H1 (cell line): ENCODE results near the gene RYK. TPM values are rescaled to one million over a fixed set of nuclear protein-coding genes. Genes with fewer than 3 reads are reported as not detected.

Experiments
- BACH1 ChIP-seq: IDR thresholded peaks from 2 replicates; pipeline ENCODE4 v1.6.1; 2012; ENCODE audit warnings: low read length, improper control_type of control experiment
- PHF8 ChIP-seq: fragments of 200-600 bp; sonication (generic); conservative IDR thresholded peaks from 2 replicates; pipeline ENCODE4 v1.7.1; 2012; ENCODE audit warnings: low read depth, mild to moderate bottlenecking, inconsistent platforms, low read length, moderate library complexity
- RFX5 ChIP-seq: IDR thresholded peaks from 2 replicates; pipeline ENCODE4 v1.6.1; 2011; ENCODE audit warnings: low read depth, low read length, improper control_type of control experiment, borderline replicate concordance
- polyA plus RNA-seq, 7 experiments: library from polyadenylated mRNA; depleted of rRNA in 3 of 7; stranded (reverse) in 5 of 7; unstranded in 2 of 7; fragments of >200 nt in 5 of 7; fragments of 200-250 nt in 2 of 7; gene quantifications; 1 replicate in 5 of 7; 2 replicates in 1 of 7; 4 replicates in 1 of 7; pipeline versions ENCODE4 v1.2.1 to v1.2.3, GENCODE V29; 2011 to 2013; ENCODE audit warnings: missing spikeins in 2 of 7, mixed read lengths in 2 of 7
- total RNA-seq: library from RNA; stranded (reverse); fragmentation: NEBNext Ultra II Directional; extraction: Animal tissue kit (Norgen Biotek cat#: 25700); gene quantifications from 2 replicates; pipeline ENCODE4 v1.2.1, GENCODE V29; 2021

The RYK gene
- total and polyA plus RNA-seq, 2 of the 8 experiments (the other 6 are each of a cell fraction or from before 2014, with no cell fraction given), result 30.5 to 63.8 TPM

- TF ChIP-seq BACH1 (no peak), PHF8 (no peak), RFX5 (no peak)
These were observed 100.2 kb downstream of the RYK start (continued) for GRCh38 chr3:134150476-134150875.
